K562 (cell line): Measurements from ENCODE around the gene HDAC7. TPM values are rescaled to one million over a fixed set of nuclear protein-coding genes. Genes with fewer than 3 reads are reported as not detected.

Experiments
- ATAC-seq: fragments of 200-7000 bp; cut with Tn5 transposase; 3 replicates; pipeline ENCODE4 v1.9.1; 2020; ENCODE audit warnings: moderate library complexity
- BruUV-seq: library from RNA; stranded (reverse); fragments of 400-500 nt; replicated peaks from 2 replicates; lab custom pipeline; 2021; lab: Mats Ljungman, UMichigan
- CTCF ChIA-PET: fragments of 300-600 bp; formaldehyde crosslinking; extraction: SDS; loops from one replicate; lab custom pipeline; 2021; ENCODE audit warnings: low intra/inter-chr PET ratio; lab: Yijun Ruan, JAX
- POLR2A ChIA-PET: fragments of 300-600, 350-650 bp; sonication (Branson Sonifier 250); formaldehyde crosslinking; extraction: SDS; loops from one replicate; lab custom pipeline; 2021; ENCODE audit warnings: antibody characterized with exemption, inconsistent platforms; lab: Yijun Ruan, JAX
- DNase-seq, 4 experiments: peaks; one replicate each; pipeline versions ENCODE4 v3.0.0 to v3.0.0-alpha.2; 2011 to 2018; ENCODE audit warnings: low spot score in 3 of 4, mixed read lengths in 3 of 4; ENCODE audit errors: extremely low read depth in 1 of 4
- FAIRE-seq: peaks from 2 replicates; lab custom pipeline; 2011; peaks lifted over from hg19 to GRCh38; lab: Jason Lieb, UNC
- H2AFZ ChIP-seq: 2 replicates; pipeline ENCODE4 v1.6.0; 2011; ENCODE audit warnings: low read depth, low read length, control low read depth, inconsistent platforms
- H3K27ac ChIP-seq: fragments of 200-600 bp; 3 replicates; pipeline ENCODE4 v1.8.0; 2011; ENCODE audit warnings: low read depth, mild to moderate bottlenecking, control low read depth, inconsistent platforms, low read length, moderate library complexity, mixed read lengths; ENCODE audit errors: extremely low read depth
- H3K27me3 ChIP-seq, 2 experiments: fragments of 300-600 bp in 1 of 2; 2 replicates in 1 of 2; 3 replicates in 1 of 2; pipeline versions ENCODE4 v1.6.0 to v1.8.0; 2011; ENCODE audit warnings: inconsistent platforms in 2 of 2, low read length in 2 of 2, mild to moderate bottlenecking in 1 of 2, mixed read lengths in 1 of 2, moderate library complexity in 1 of 2; ENCODE audit not compliant: control insufficient read depth in 2 of 2, insufficient read depth in 2 of 2
- H3K36me3 ChIP-seq: fragments of 300-600 bp; 3 replicates; pipeline ENCODE4 v1.8.0; 2011; ENCODE audit warnings: mild to moderate bottlenecking, low read length, inconsistent platforms; ENCODE audit not compliant: control insufficient read depth, insufficient read depth
- H3K4me1 ChIP-seq, 2 experiments: fragments of 200-600 bp in 1 of 2; replicated peaks in 1 of 2; 2 replicates in 1 of 2; 3 replicates in 1 of 2; pipeline versions ENCODE4 v1.5.1 to v1.8.0; 2011; ENCODE audit warnings: inconsistent platforms in 2 of 2, low read length in 2 of 2, mild to moderate bottlenecking in 1 of 2, mixed read lengths in 1 of 2, moderate library complexity in 1 of 2; ENCODE audit not compliant: control insufficient read depth in 2 of 2, insufficient read depth in 2 of 2
- H3K4me2 ChIP-seq: 2 replicates; pipeline ENCODE4 v1.6.1; 2011; ENCODE audit warnings: low read length, control low read depth, inconsistent platforms, mixed read lengths; ENCODE audit not compliant: insufficient read depth
- H3K4me3 ChIP-seq: fragments of 200-600 bp; sonication (generic), shearing (Covaris generic); 2 replicates; pipeline ENCODE4 v1.5.1; 2016; ENCODE audit warnings: control low read depth, inconsistent platforms
- H3K79me2 ChIP-seq: fragments of 200-600 bp; 3 replicates; pipeline ENCODE4 v1.8.0; 2011; ENCODE audit warnings: low read length, inconsistent platforms; ENCODE audit not compliant: control insufficient read depth, insufficient read depth
- H3K9ac ChIP-seq, 2 experiments: 2 replicates each; pipeline versions ENCODE4 v1.6.0 to v1.6.1; 2011; ENCODE audit warnings: low read depth in 2 of 2, low read length in 2 of 2, control low read depth in 1 of 2, inconsistent platforms in 1 of 2, mild to moderate bottlenecking in 1 of 2, mixed read lengths in 1 of 2; ENCODE audit not compliant: insufficient read depth in 1 of 2
- H3K9me1 ChIP-seq: one replicate; pipeline ENCODE4 v1.6.0; 2011; ENCODE audit warnings: inconsistent platforms, mild to moderate bottlenecking, low read length, moderate library complexity; ENCODE audit not compliant: control insufficient read depth, insufficient read depth
- H3K9me3 ChIP-seq: replicated peaks from 2 replicates; pipeline ENCODE4 v1.5.1; 2011; ENCODE audit warnings: low read depth, low read length, inconsistent platforms; ENCODE audit not compliant: control insufficient read depth, insufficient read depth
- H4K20me1 ChIP-seq: replicated peaks from 2 replicates; pipeline ENCODE4 v1.6.1; 2011; ENCODE audit warnings: low read length, inconsistent platforms, mixed read lengths; ENCODE audit not compliant: control insufficient read depth, insufficient read depth
- ATF2 ChIP-seq: sonication (generic); formaldehyde crosslinking; IDR thresholded peaks from 2 replicates; pipeline ENCODE4 v1.8.1; 2022; ENCODE audit warnings: missing genetic modification reagents
- ERF ChIP-seq: fragments of 450-650 bp; formaldehyde crosslinking; IDR thresholded peaks from 2 replicates; pipeline ENCODE4 v1.4.0; 2020; ENCODE audit warnings: mild to moderate bottlenecking, mixed read lengths
- FOXK2 ChIP-seq, 2 experiments: fragments of 450-650 bp; IDR thresholded peaks in 1 of 2; conservative IDR thresholded peaks in 1 of 2; 2 replicates each; pipeline ENCODE4 v1.6.1; 2016; ENCODE audit warnings: low read depth in 2 of 2, mild to moderate bottlenecking in 1 of 2
- MCM3 ChIP-seq: fragments of 450-650 bp; IDR thresholded peaks from 2 replicates; pipeline ENCODE4 v1.6.1; 2016
- PRPF4 ChIP-seq: fragments of 200-400 bp; formaldehyde crosslinking; IDR thresholded peaks from one replicate; pipeline ENCODE4 v1.6.1; 2017; ENCODE audit warnings: low read length, low read depth, mild to moderate bottlenecking; ENCODE audit not compliant: insufficient read depth, poor library complexity, severe bottlenecking
- PURB ChIP-seq: sonication (generic); formaldehyde crosslinking; IDR thresholded peaks from 2 replicates; pipeline ENCODE4 v1.9.0; 2021; ENCODE audit warnings: low read depth, mild to moderate bottlenecking, missing genetic modification reagents
- RBM17 ChIP-seq: fragments of 200-400 bp; formaldehyde crosslinking; IDR thresholded peaks from 2 replicates; pipeline ENCODE4 v1.6.1; 2017; ENCODE audit warnings: low read depth, mild to moderate bottlenecking, low read length, borderline replicate concordance
- SP1 ChIP-seq: sonication (generic); formaldehyde crosslinking; IDR thresholded peaks from 2 replicates; pipeline ENCODE4 v1.8.1; 2022; ENCODE audit warnings: mild to moderate bottlenecking, missing genetic modification reagents
- STAT5A ChIP-seq: IDR thresholded peaks from 2 replicates; pipeline ENCODE4 v1.6.1; 2012; ENCODE audit warnings: low read length, inconsistent platforms, borderline replicate concordance
- YBX1 ChIP-seq: fragments of 450-650 bp; IDR thresholded peaks from 2 replicates; pipeline ENCODE4 v1.7.1; 2016; ENCODE audit warnings: mild to moderate bottlenecking
- ZNF212 ChIP-seq: fragments of 450-650 bp; formaldehyde crosslinking; IDR thresholded peaks from 2 replicates; pipeline ENCODE4 v1.4.0; 2020; ENCODE audit warnings: mild to moderate bottlenecking
- ZNF24 ChIP-seq: fragments of 450-650 bp; IDR thresholded peaks from 2 replicates; pipeline ENCODE4 v1.6.1; 2016
- ZNF311 ChIP-seq: fragments of 250-450 bp; sonication (Bioruptor Pico); IDR thresholded peaks from 2 replicates; pipeline ENCODE4 v1.4.0; 2020; ENCODE audit warnings: mild to moderate bottlenecking, moderate library complexity
- ZNF324 ChIP-seq: fragments of 250-450 bp; sonication (Bioruptor Pico); IDR thresholded peaks from 2 replicates; pipeline ENCODE4 v1.4.0; 2020; ENCODE audit warnings: mild to moderate bottlenecking
- ZNF444 ChIP-seq: fragments of 250-450 bp; sonication (Bioruptor Pico); IDR thresholded peaks from 2 replicates; pipeline ENCODE4 v1.4.0; 2020; ENCODE audit warnings: mild to moderate bottlenecking, moderate library complexity
- ZNF584 ChIP-seq: fragments of 200-800 bp; sonication (Bioruptor generic); IDR thresholded peaks from 2 replicates; pipeline ENCODE4 v1.6.1; 2016; ENCODE audit warnings: low read depth, mild to moderate bottlenecking, missing genetic modification characterization, missing compliant biosample characterization
- ZNF695 ChIP-seq: fragments of 450-650 bp; formaldehyde crosslinking; IDR thresholded peaks from 2 replicates; pipeline ENCODE4 v1.4.0; 2020; ENCODE audit warnings: mild to moderate bottlenecking, moderate library complexity
- WGBS: fragments of 100-300 bp; shearing (Covaris generic); methylation state at CpG from one replicate; pipeline ENCODE4 v1.1.6; 2016; ENCODE audit warnings: low coverage, mixed read lengths; ENCODE audit not compliant: insufficient coverage; ENCODE audit errors: missing lambda C conversion rate; 5-methylcytosine and 5-hydroxymethylcytosine counted together
- in situ Hi-C: fragments of 300-500 bp; cut with MboI; formaldehyde crosslinking; loops from 4 replicates; pipeline ENCODE4 v1.15.0; 2018; ENCODE audit warnings: inconsistent platforms, mixed read lengths
- intact Hi-C: fragments of 100-400 bp; cut with micrococcal nuclease; formaldehyde crosslinking; loops from 2 replicates; pipeline ENCODE4 v1.14.2; 2022
- polyA plus RNA-seq, 8 experiments: library from polyadenylated mRNA; depleted of rRNA in 4 of 8; stranded (reverse) in 5 of 8; unstranded in 3 of 8; fragments of >200 nt; fragmentation: Nextera tagmentation in 2 of 8; fragmentation: Illumina TruSeq in 1 of 8; extraction: Ambion mirVana in 2 of 8; extraction: Trizol in 1 of 8; gene quantifications; 2 replicates each; pipeline versions ENCODE4 v1.2.1 to v1.2.3, GENCODE V29; 2011 to 2014; ENCODE audit warnings: inconsistent platforms in 1 of 8, missing spikeins in 1 of 8
- total RNA-seq, 7 experiments: library from RNA; depleted of rRNA in 6 of 7; stranded (reverse); fragments of >200 nt in 6 of 7; fragmentation: Illumina TruSeq in 2 of 7; extraction: Trizol in 2 of 7; gene quantifications; 2 replicates each; pipeline versions ENCODE4 v1.2.1 to v1.2.3, GENCODE V29; 2011 to 2021; ENCODE audit warnings: low replicate concordance in 1 of 7
- TF ChIP-seq, protein P1 (sequence below): fragments of 250-450 bp; sonication (Bioruptor Pico); IDR thresholded peaks from 2 replicates; pipeline ENCODE4 v1.5.0; 2021; ENCODE audit warnings: mild to moderate bottlenecking, moderate library complexity
- TF ChIP-seq, protein P2 (sequence below): sonication (generic); formaldehyde crosslinking; IDR thresholded peaks from 2 replicates; pipeline ENCODE4 v1.9.0; 2022; ENCODE audit warnings: mild to moderate bottlenecking, missing genetic modification reagents

HDAC7 gene
- total and polyA plus RNA-seq, 9 of the 15 experiments (the other 6 are each of a cell fraction or from before 2014, with no cell fraction given): 2.5 to 129 (median 31.1) TPM

DNA sequence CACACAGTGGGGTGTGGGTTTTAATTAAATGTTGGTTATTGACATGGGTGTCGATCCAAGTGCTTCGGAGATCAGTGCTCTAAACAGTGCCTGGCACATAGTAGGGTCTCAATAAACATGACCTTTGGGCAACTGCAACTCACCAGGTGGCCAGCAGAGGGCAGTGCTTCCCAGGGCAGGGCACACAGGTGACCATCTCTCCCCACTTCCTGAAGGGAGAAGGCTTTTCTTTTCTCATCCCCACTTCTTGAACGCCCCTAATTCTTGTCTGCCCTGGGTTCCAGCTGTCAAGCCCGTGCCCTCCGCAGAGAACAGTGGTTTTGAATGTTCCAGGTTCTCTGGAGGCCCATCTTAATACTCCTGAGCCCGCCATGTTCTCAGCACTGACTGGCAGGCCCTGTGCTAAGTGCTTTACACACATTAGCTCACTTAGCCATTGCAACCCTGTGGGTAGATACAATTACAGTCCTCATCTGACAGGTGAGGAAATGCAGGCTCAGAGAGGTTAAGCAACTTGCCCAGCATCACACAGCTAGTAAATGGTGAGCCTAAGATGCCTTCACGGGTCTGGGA is 77.4 kb downstream of the HDAC7 start:
- Histone ChIP-seq H3K79me2 (no peaks in the 10 kb centered on the region), H3K9me3 (no peaks in the 10 kb centered on the region), H3K9me1 (no peaks in the 10 kb centered on the region), H3K4me1 (peaks cover 27 to 54% of the 10 kb centered on the region in 2 experiments), H3K27ac (no peak overlapping the region), H3K36me3 (no peaks in the 10 kb centered on the region), H4K20me1 (no peaks in the 10 kb centered on the region; the same call in 1 of the 2 replicates), H3K27me3 (peaks cover 7 to 41% of the 10 kb centered on the region in 2 experiments), H2AFZ (no peak overlapping the region), H3K4me2 (no peak overlapping the region), H3K9ac (no peak overlapping the region), H3K4me3 (no peak overlapping the region)
- peak; percentile 98 for FAIRE-seq
- DNase-seq: peak; percentile 71 to 76 (median 74)
- in situ Hi-C loops (no loop called here), intact Hi-C loops (loop anchor here (1.0 to 2.0 kb wide), 3 partner anchors 26 to 95 kb away; no protein-coding TSS in a partner anchor)
- peak; percentile 57 for ATAC-seq
- 25% methylated on average over 7 of the region's 7 CpGs for WGBS
- CTCF ChIA-PET: interaction anchor here (0.6 to 5.5 kb wide), 9 partner anchors 17 to 221 kb away, joined by 4 to 59 read pairs (median 6); partner anchors contain the start of genes SLC48A1 and TMEM106C
- BruUV-seq: no TSS peak
- POLR2A ChIA-PET: interaction anchor here (0.6 to 3.8 kb wide), 4 partner anchors 9 to 96 kb away, joined by 3 to 11 read pairs (median 5); no protein-coding TSS in a partner anchor
- TF ChIP-seq, protein P1, sequence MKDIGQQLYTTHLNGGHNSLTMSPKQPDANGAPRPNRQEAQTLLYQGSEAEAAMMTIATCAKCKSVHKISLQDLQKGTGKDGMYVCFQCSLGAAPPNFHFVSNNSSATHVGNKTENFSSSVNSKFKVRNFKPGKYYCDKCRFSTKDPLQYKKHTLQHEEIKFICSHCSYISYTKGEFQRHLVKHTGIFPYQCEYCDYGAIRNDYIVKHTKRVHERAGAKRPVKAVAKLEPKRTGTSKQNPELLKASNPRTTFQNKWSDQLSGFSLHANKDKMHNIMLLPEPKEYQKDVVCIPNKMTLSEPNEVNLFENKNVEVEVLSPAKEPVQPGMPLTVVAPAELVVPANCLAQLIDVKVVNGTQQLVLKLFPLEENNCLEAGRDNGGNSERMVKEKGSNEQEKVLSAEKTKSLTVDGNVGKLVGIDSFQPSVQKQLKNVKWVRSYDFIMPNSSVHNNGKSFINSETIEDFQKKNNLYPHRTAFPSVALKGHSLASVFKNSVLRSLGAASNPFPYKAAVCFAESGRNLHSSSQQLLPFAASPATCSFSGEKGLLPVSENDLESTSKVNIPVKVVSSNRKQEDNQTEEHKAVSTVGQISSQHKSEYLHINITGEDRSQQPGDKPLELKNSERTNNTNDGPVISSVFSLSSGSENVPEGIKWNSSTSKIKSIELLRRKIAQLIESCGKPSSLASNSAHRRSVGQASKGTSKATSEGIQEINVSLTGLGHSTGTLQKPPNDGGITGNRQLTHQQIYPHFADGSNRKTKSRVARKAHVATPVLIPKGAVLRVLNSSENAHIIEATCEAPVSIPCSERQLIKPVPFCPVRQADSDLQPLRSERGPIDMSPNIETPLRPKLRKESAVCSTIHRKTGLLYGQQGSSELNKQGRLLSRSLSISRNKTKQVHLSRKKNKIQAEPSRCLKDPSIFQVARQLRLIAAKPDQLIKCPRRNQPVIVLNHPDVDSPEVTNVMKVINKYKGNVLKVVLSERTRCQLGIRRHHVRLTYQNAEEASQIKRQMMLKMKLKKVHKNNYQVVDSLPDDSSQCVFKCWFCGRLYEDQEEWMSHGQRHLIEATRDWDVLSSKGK: no peak
- TF ChIP-seq ZNF695 (CRISPR knock-in tag) (no peak), ZNF212 (CRISPR knock-in tag) (no peak), ZNF24 (no peak), SP1 (CRISPR knock-in tag) (no peak), ZNF311 (CRISPR knock-in tag) (no peak), ZNF444 (CRISPR knock-in tag) (no peak), RBM17 (no peak), ATF2 (CRISPR knock-in tag) (no peak), STAT5A (no peak), MCM3 (no peak), ZNF584 (CRISPR knock-in tag) (no peak), ERF (CRISPR knock-in tag) (no peak), PRPF4 (no peak), YBX1 (no peak), ZNF324 (CRISPR knock-in tag) (no peak), FOXK2 (conservative IDR thresholded peaks at IDR 0.05 in 1 of 2, IDR thresholded peaks at IDR 0.05 in 1 of 2; ENCODE audit: low read depth in 2 of 2) (no peak), PURB (CRISPR knock-in tag) (no peak)
- TF ChIP-seq, protein P2, sequence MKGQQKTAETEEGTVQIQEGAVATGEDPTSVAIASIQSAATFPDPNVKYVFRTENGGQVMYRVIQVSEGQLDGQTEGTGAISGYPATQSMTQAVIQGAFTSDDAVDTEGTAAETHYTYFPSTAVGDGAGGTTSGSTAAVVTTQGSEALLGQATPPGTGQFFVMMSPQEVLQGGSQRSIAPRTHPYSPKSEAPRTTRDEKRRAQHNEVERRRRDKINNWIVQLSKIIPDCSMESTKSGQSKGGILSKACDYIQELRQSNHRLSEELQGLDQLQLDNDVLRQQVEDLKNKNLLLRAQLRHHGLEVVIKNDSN (CRISPR knock-in tag): peak; percentile 38; the same call in 1 of the 2 replicates
